ENCODE data around the gene TAGAP. TPM values are rescaled to one million over a fixed set of nuclear protein-coding genes. Genes with fewer than 3 reads are reported as not detected.

The TAGAP gene
- total RNA-seq, 1 experiment from 2014 or later: 0.30 TPM

GRCh38 chr6:159093609-159094443, 49.0 kb upstream of the TAGAP start:
- H4K20me1 ChIP-seq (ENCODE audit: insufficient read depth): no peaks in the 10 kb centered on the region
- intact Hi-C loops (cut with micrococcal nuclease): no loop called here
- no peak overlapping the region for H2AFZ ChIP-seq (ENCODE audit: low read depth, low read length, poor library complexity, severe bottlenecking)
- H3K9me2 ChIP-seq (ENCODE audit: insufficient read depth): no peaks in the 10 kb centered on the region
- no TSS peak for BruUV-seq (replicated peaks)
- ATAC-seq: no peak
- H3K27me3 ChIP-seq (ENCODE audit: insufficient read depth, low read length): no peaks in the 10 kb centered on the region
- no peaks in the 10 kb centered on the region for H3K9me3 ChIP-seq (ENCODE audit: control insufficient read depth in 1 of 2, insufficient read depth in 1 of 2, low read depth in 1 of 2, low read length in 2 of 2)
- no peak overlapping the region for H3K4me2 ChIP-seq (ENCODE audit: low read length)
- H3K4me1 ChIP-seq (ENCODE audit: control insufficient read depth in 1 of 2, insufficient read depth in 2 of 2, low read length in 2 of 2): no peaks in the 10 kb centered on the region
- no peak for DNase-seq (ENCODE audit: low read depth, low spot score)
- ChIA-PET RAD21 (ENCODE audit: low non-redundant PET in 1 of 2, low total read pairs in 2 of 2, uncharacterized antibody in 2 of 2, unreplicated experiment in 2 of 2) (interaction anchor here in 1 of 2 experiments (0.7 kb wide), 1 partner anchor 81 kb away, joined by 4 read pairs; no protein-coding TSS in a partner anchor), CTCF (interaction anchor here (2.0 kb wide), 1 partner anchor 11 kb away, joined by 7 read pairs; no protein-coding TSS in a partner anchor), POLR2A (interaction anchor here (0.7 kb wide), 1 partner anchor 16 kb away, joined by 3 read pairs; no protein-coding TSS in a partner anchor)
- H3K9ac ChIP-seq (ENCODE audit: low read length): no peak overlapping the region
- no peak overlapping the region for H3K27ac ChIP-seq (ENCODE audit: low read depth, low read length)
- H3K4me3 ChIP-seq (replicated peaks in 1 of 2; ENCODE audit: low read depth in 1 of 2, low read length in 2 of 2): no peak overlapping the region
- no peak for TF ChIP-seq ZNF274 (IDR thresholded peaks at IDR 0.05; ENCODE audit: low read depth, low read length)
- no peak for TF ChIP-seq SIN3A (IDR thresholded peaks at IDR 0.05; ENCODE audit: low read depth)
- no peak for TF ChIP-seq REST (IDR thresholded peaks at IDR 0.05; ENCODE audit: low read depth)
- no peak for TF ChIP-seq EZH2 (IDR thresholded peaks at IDR 0.05)
- TF ChIP-seq CEBPB (IDR thresholded peaks at IDR 0.05; ENCODE audit: low read depth): no peak
- TF ChIP-seq CBX3 (IDR thresholded peaks at IDR 0.05; ENCODE audit: low read depth): no peak
- TF ChIP-seq TCF7L2 (IDR thresholded peaks at IDR 0.05; ENCODE audit: borderline replicate concordance, extremely low read depth, insufficient read depth, insufficient read length): no peak
- TF ChIP-seq SRF (IDR thresholded peaks at IDR 0.05; ENCODE audit: low read depth): no peak
- no peak for TF ChIP-seq EGR1 (IDR thresholded peaks at IDR 0.05; ENCODE audit: low read depth)
- no peak for TF ChIP-seq YY1 (IDR thresholded peaks at IDR 0.05; ENCODE audit: extremely low read depth, insufficient replicate concordance, low read depth, low read length)
- TF ChIP-seq POLR2A (IDR thresholded peaks at IDR 0.05; ENCODE audit: borderline replicate concordance, extremely low read depth, insufficient read depth, insufficient read length): no peak
- no peak for TF ChIP-seq MAX (IDR thresholded peaks at IDR 0.05)
- no peak for TF ChIP-seq EZH2phosphoT487 (IDR thresholded peaks at IDR 0.05; ENCODE audit: borderline replicate concordance)
- no peak for TF ChIP-seq POLR2AphosphoS5 (IDR thresholded peaks at IDR 0.05; ENCODE audit: low read depth, low read length)
- no peak for TF ChIP-seq ATF3 (IDR thresholded peaks at IDR 0.05)
- no peak for TF ChIP-seq SP1 (IDR thresholded peaks at IDR 0.05; ENCODE audit: low read depth)
- TF ChIP-seq ZBTB33 (IDR thresholded peaks at IDR 0.05; ENCODE audit: extremely low read depth, insufficient replicate concordance, low read length): no peak
- no peak for TF ChIP-seq FOSL1 (IDR thresholded peaks at IDR 0.05; ENCODE audit: low read depth)
- TF ChIP-seq ELF1 (IDR thresholded peaks at IDR 0.05; ENCODE audit: borderline replicate concordance, low read depth): no peak
- no peak for TF ChIP-seq ZFX (IDR thresholded peaks at IDR 0.05)
- H3K79me2 ChIP-seq (ENCODE audit: insufficient read depth, low read length): no peaks in the 10 kb centered on the region
- no peaks in the 10 kb centered on the region for H3K36me3 ChIP-seq (ENCODE audit: control insufficient read depth in 1 of 2, insufficient read depth in 2 of 2, low read length in 2 of 2)

All from HCT116 (cell line).